ENCODE data around the gene CEP164.

CEP164 gene

GRCh38 chr11:117366875-117367274 lies 39.2 kb downstream of the CEP164 start:
- TF ChIP-seq GATA3 (IDR thresholded peaks at IDR 0.05; ENCODE audit: low read depth, low read length) = no peak
- no peak for TF ChIP-seq GATA2 (IDR thresholded peaks at IDR 0.05; ENCODE audit: low read depth, low read length)

- no peak for TF ChIP-seq GATA3 (IDR thresholded peaks at IDR 0.05; ENCODE audit: low read depth, low read length)
Observed at GRCh38 chr11:117369534-117369933, 41.9 kb downstream of the CEP164 start.

GRCh38 chr11:117371453-117371852 lies 43.8 kb downstream of the CEP164 start:
- TF ChIP-seq GATA2 (IDR thresholded peaks at IDR 0.05; ENCODE audit: low read depth, low read length) (no peak), GATA3 (IDR thresholded peaks at IDR 0.05; ENCODE audit: low read depth, low read length) (no peak)

DNA sequence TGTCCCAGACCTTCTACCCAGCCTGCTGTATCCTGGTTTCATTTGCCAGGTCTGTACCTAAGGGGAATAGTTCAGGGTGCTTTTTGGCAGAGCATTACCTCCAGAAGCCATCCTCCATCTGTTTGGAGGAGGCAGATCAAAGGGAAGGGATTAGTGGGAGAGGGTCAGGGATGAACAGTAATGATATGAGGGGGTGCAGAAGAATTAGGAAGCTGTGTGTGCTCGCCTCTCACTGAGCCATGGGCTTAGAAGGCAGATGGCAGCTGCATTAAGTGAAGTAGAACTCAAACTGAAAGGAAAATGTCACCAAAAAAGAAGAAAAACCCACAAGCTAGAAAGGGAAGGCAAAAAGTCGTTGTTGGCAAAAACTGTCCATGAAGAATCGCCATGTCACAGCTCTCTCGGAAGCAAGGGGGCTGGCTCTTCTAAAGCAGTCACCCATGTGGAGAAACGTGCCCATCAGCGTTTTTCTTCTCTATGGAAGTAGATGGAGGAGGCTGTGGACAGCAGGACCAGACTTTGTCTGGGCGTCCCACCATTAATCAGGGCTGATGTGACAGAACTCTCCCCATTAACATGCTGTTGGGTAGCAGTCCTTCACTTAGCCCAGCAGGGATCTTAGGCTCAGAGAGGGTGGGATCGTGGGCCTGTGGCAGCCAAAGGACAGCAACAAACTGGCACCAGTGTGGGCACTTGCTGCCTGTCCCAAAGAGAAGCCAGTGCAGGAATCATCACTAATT lies 46.8 kb downstream of the CEP164 start:
- TF ChIP-seq GATA2 (IDR thresholded peaks at IDR 0.05; ENCODE audit: low read depth, low read length) (no peak), GATA3 (IDR thresholded peaks at IDR 0.05; ENCODE audit: low read depth, low read length) (no peak)

GRCh38 chr11:117375960-117376359 lies 48.3 kb downstream of the CEP164 start:
- TF ChIP-seq GATA2 (IDR thresholded peaks at IDR 0.05; ENCODE audit: low read depth, low read length) = no peak
- TF ChIP-seq GATA3 (IDR thresholded peaks at IDR 0.05; ENCODE audit: low read depth, low read length) = no peak

DNA sequence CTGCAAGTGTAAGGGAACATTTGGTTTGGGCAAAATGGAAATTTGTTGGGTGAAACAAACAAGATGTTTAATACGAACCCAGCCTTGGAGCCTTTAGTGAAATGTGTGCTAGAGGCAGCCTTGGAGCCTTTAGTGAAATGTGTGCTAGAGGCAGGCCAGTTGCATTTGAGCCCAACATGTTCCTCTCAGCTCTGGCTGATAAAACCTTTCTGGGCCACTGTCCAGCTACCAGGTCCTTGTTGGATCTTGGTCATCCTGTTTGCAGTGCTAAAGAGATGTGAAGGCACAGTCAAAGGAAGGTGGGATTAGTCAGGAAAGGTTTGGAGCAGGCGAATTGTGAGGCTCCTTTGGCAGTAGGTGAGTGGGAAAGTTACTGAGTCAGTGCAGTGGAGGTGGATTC lies 48.9 kb downstream of the CEP164 start:
- TF ChIP-seq GATA3 (IDR thresholded peaks at IDR 0.05; ENCODE audit: low read depth, low read length) (no peak), GATA2 (IDR thresholded peaks at IDR 0.05; ENCODE audit: low read depth, low read length) (no peak)

DNA sequence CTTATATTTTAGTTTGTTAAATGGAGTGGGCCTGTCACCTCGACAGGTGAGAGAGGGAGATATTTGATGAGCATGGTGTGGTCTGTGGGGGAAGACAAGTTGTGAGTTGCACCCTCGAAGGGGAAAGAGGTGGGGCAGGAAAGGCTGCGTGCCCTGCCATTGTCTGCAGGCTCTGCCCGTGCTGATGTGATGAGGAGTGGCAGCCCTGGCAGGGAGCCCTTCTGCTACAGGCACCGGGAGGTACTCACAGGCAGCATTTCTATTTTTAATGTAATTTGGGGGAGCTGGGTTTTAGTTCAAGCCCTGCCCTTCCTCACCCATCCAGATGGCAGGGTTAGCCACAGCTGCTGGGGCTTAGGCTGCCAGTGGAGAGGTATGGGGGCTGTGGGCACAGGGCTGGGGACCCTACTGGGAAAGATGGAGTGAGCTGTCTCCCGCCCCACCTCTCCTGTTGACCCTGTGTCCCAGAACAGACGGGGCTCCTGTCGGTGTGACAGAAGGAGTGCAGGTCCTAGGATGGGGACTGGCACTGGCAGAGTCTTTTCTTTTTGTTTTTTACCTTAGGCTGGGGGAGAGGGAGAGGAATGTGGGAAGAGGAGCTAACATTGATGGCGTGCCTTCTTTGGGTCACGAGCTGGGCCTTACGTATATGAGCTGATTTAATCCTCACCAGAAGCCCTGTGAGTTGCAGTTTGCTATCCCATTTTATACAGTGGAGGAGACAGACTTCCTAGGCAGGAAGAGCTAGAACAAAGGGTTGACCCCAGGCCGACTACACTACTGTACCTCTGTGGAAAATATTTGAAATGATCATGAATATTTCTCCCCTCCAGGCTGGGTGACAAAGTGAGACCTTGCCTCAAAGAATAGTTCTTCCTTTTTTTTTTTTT lies 51.6 kb downstream of the CEP164 start:
- TF ChIP-seq GATA2 (IDR thresholded peaks at IDR 0.05; ENCODE audit: low read depth, low read length) = no peak
- TF ChIP-seq GATA3 (IDR thresholded peaks at IDR 0.05; ENCODE audit: low read depth, low read length) = no peak

DNA sequence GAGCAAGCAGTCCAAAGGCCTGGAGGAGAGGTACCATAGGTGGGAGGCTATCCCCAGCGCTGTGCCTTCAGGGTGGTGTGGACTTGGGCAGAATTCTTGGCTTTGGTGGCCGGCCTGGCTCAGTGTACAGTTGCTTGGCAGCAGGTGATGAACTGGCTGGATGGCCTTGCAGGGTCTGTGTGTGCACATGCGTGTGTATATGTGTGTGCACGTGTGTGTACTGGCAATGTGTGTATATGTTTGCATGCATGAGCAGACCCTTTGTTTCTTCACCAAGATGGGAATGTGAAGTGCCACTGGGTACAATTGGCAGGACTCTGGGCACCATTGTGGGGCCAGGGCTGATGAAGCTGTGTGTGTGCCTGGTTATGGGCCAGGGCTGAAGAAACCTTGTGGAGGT lies 53.0 kb downstream of the CEP164 start:
- TF ChIP-seq GATA2 (IDR thresholded peaks at IDR 0.05; ENCODE audit: low read depth, low read length) = no peak
- no peak for TF ChIP-seq GATA3 (IDR thresholded peaks at IDR 0.05; ENCODE audit: low read depth, low read length)

- no peak for TF ChIP-seq GATA2 (IDR thresholded peaks at IDR 0.05; ENCODE audit: low read depth, low read length)
- no peak for TF ChIP-seq GATA3 (IDR thresholded peaks at IDR 0.05; ENCODE audit: low read depth, low read length)
Observed at GRCh38 chr11:117381481-117382387, 54.1 kb downstream of the CEP164 start.

DNA sequence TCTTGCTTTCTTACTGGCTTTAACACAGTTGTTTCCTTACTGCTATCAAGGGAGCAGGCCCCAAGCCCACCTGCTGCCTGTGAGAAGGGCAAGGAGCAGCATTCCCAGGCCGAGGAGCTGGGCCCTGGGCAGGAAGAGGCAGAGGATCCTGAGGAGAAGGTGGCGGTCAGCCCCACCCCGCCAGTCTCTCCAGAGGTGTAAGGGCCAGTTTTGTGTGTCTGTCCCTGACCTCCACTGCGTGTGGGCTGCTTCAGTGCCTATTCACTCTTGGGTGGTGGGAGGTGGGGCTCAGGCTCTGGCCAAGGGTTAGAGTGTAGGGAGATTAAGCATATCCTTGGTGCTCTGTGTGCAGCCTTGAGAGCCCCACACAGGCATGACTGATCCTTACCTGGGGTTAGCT lies 55.1 kb downstream of the CEP164 start:
- TF ChIP-seq GATA2 (IDR thresholded peaks at IDR 0.05; ENCODE audit: low read depth, low read length) (no peak), GATA3 (IDR thresholded peaks at IDR 0.05; ENCODE audit: low read depth, low read length) (no peak)

DNA sequence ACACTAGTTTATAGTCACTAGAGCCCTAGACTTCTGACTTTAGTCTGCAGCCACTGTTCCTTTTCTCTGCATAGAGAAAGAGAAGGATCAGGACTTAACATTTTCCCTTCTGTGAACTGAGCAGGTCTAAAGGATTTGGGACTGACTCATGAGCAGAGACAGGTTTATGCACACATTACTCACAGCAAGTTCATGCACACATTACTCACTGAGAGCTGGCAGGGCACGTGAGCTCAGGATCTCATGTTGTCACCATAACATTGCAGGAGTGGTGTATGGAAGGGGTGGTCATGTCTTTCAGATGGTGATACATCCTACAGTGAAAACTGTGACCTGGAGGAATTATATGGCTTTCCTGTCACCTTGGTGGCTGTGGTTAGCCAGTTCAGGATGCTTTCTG lies 56.4 kb downstream of the CEP164 start:
- TF ChIP-seq GATA2 (IDR thresholded peaks at IDR 0.05; ENCODE audit: low read depth, low read length) (no peak), GATA3 (IDR thresholded peaks at IDR 0.05; ENCODE audit: low read depth, low read length) (no peak)

DNA sequence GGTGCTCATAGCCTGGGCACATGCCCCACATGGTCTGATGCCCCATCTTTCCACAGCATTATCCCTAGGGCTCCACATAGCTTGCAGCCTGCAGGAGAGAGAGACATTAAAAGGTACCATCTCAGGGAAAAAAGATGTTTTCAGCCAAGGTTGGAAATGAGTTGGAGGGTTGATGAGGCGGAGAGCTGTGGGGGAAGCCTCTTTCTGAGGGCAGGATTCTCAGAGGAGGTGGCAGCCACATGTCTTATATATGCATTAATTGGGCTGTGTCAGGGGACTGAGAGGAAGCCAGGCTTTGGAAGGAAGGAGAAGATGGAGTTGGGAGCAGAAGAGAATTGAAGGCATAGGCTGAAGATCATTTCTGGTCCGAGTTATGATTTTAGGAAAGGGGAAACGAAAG lies 57.8 kb downstream of the CEP164 start:
- no peak for TF ChIP-seq GATA3 (IDR thresholded peaks at IDR 0.05; ENCODE audit: low read depth, low read length)
- no peak for TF ChIP-seq GATA2 (IDR thresholded peaks at IDR 0.05; ENCODE audit: low read depth, low read length)

DNA sequence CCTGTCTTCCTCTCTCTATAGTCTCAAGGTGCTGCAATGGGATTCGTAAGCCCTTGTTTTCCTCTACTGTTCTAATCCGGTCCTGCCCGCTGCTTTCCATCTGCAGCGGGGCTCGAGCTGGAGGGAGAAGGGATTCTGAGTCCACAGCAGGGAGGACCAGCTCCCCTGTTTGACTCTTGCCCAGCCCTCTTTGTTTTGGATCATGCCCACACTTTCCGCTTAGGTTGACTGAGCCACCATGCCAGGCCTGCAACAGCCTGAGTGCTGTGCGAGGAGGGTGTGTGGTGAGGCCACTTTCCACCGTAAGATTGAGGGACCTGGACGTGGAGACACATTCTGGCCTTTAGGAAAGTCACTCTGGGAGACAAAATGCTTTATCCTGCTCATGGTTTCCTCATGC lies 58.3 kb downstream of the CEP164 start:
- TF ChIP-seq GATA2 (IDR thresholded peaks at IDR 0.05; ENCODE audit: low read depth, low read length) (no peak), GATA3 (IDR thresholded peaks at IDR 0.05; ENCODE audit: low read depth, low read length) (no peak)

Data from SH-SY5Y (cell line).